Measurements from ENCODE around the gene NBAS. TPM values are rescaled to one million over a fixed set of nuclear protein-coding genes. Genes with fewer than 3 reads are reported as not detected.
"Not testable (repeated sequence)": the region's sequence is repeated elsewhere in the genome, so short reads cannot be mapped to it uniquely, and the experiment has no call there.

Gene NBAS
- total and polyA plus RNA-seq, 9 of the 15 experiments (the other 6 are each of a cell fraction or from before 2014, with no cell fraction given): 15.3 to 94.4 (median 69.9) TPM

GRCh38 chr2:15542269-15542668 is 18.9 kb downstream of the NBAS start:
- 13% methylated on average over 3 of the region's 6 CpGs for WGBS (ENCODE audit: insufficient coverage, low coverage, missing lambda C conversion rate)
- H3K9me1 ChIP-seq (ENCODE audit: control insufficient read depth, insufficient read depth, low read length); H3K9ac ChIP-seq (ENCODE audit: insufficient read depth in 1 of 2, low read depth in 2 of 2, low read length in 2 of 2); H2AFZ ChIP-seq (ENCODE audit: low read depth, low read length); CTCF ChIA-PET (ENCODE audit: low intra/inter-chr PET ratio); H3K4me2 ChIP-seq (ENCODE audit: insufficient read depth, low read length); POLR2A ChIA-PET; intact Hi-C loops (cut with micrococcal nuclease); H4K20me1 ChIP-seq (replicated peaks; ENCODE audit: control insufficient read depth, insufficient read depth, low read length); H3K27me3 ChIP-seq (ENCODE audit: control insufficient read depth in 2 of 2, insufficient read depth in 2 of 2, low read length in 2 of 2); in situ Hi-C loops (cut with MboI); H3K27ac ChIP-seq (ENCODE audit: extremely low read depth, low read depth, low read length); FAIRE-seq; ATAC-seq; DNase-seq (ENCODE audit: extremely low read depth in 1 of 4, low spot score in 3 of 4); H3K4me3 ChIP-seq; BruUV-seq (replicated peaks); H3K9me3 ChIP-seq (replicated peaks; ENCODE audit: control insufficient read depth, insufficient read depth, low read depth, low read length): not testable (repeated sequence)
- peaks cover 77% of the 10 kb centered on the region for H3K36me3 ChIP-seq (ENCODE audit: control insufficient read depth, insufficient read depth, low read length)
- H3K79me2 ChIP-seq (ENCODE audit: control insufficient read depth, insufficient read depth, low read length): peaks cover 78% of the 10 kb centered on the region
- H3K4me1 ChIP-seq (replicated peaks in 1 of 2; ENCODE audit: control insufficient read depth in 2 of 2, insufficient read depth in 2 of 2, low read length in 2 of 2): peaks cover 0 to 11% of the 10 kb centered on the region in 2 experiments; a peak in 2 of 5 replicates
- peak; percentile 8 to 33; a peak in 1 of 4 replicates for TF ChIP-seq KDM1A (IDR thresholded peaks at IDR 0.05)
- TF ChIP-seq CBFA2T3 (IDR thresholded peaks at IDR 0.05): peak; percentile 59
- 0 out of 2 replicates have a peak, but pooled peaks have one; percentile 29 for TF ChIP-seq ARID1B (IDR thresholded peaks at IDR 0.05)
- 0 out of 4 replicates have a peak, but pooled peaks of 1 of the 2 experiments have one; percentile 25 for TF ChIP-seq MNT (conservative IDR thresholded peaks at IDR 0.05)
- peak; percentile 51 for TF ChIP-seq CBFA2T2 (conservative IDR thresholded peaks at IDR 0.05)

- H3K9me3 ChIP-seq (replicated peaks; ENCODE audit: control insufficient read depth, insufficient read depth, low read depth, low read length); BruUV-seq (replicated peaks); H4K20me1 ChIP-seq (replicated peaks; ENCODE audit: control insufficient read depth, insufficient read depth, low read length); H3K4me2 ChIP-seq (ENCODE audit: insufficient read depth, low read length); H3K9me1 ChIP-seq (ENCODE audit: control insufficient read depth, insufficient read depth, low read length); H3K27ac ChIP-seq (ENCODE audit: extremely low read depth, low read depth, low read length); FAIRE-seq; H3K27me3 ChIP-seq (ENCODE audit: control insufficient read depth in 2 of 2, insufficient read depth in 2 of 2, low read length in 2 of 2); H3K4me1 ChIP-seq (replicated peaks in 1 of 2; ENCODE audit: control insufficient read depth in 2 of 2, insufficient read depth in 2 of 2, low read length in 2 of 2); intact Hi-C loops (cut with micrococcal nuclease); ATAC-seq; H3K9ac ChIP-seq (ENCODE audit: insufficient read depth in 1 of 2, low read depth in 2 of 2, low read length in 2 of 2); CTCF ChIA-PET (ENCODE audit: low intra/inter-chr PET ratio); DNase-seq (ENCODE audit: extremely low read depth in 1 of 4, low spot score in 3 of 4); H3K4me3 ChIP-seq; in situ Hi-C loops (cut with MboI); H2AFZ ChIP-seq (ENCODE audit: low read depth, low read length): not testable (repeated sequence)
- Histone ChIP-seq H3K36me3 (ENCODE audit: control insufficient read depth, insufficient read depth, low read length) (peaks cover 78% of the 10 kb centered on the region), H3K79me2 (ENCODE audit: control insufficient read depth, insufficient read depth, low read length) (peaks cover 71% of the 10 kb centered on the region)
- POLR2A ChIA-PET: interaction anchor here (0.8 to 1.6 kb wide), 4 partner anchors 9 to 413 kb away, joined by 3 to 4 read pairs (median 4); partner anchors contain the start of gene NBAS
- 89% methylated on average over 5 of the region's 5 CpGs for WGBS (ENCODE audit: insufficient coverage, low coverage, missing lambda C conversion rate)
These were observed 20.6 kb downstream of the NBAS start for GRCh38 chr2:15540523-15540922.

All from K562 (cell line).